Endothelial cell of umbilical vein (primary cell): ENCODE measurements around the gene GRM4. TPM values are rescaled to one million over a fixed set of nuclear protein-coding genes. Genes with fewer than 3 reads are reported as not detected.

Source experiments
- BruUV-seq: library from RNA; stranded (reverse); fragments of 400-500 nt; replicated peaks from 2 replicates; lab custom pipeline; 2021; lab: Mats Ljungman, UMichigan
- CTCF ChIA-PET: fragments of 300-600, 350-600 bp; sonication (Branson Sonifier 250); formaldehyde crosslinking; loops from one replicate; lab custom pipeline; 2021; ENCODE audit warnings: antibody characterized with exemption, inconsistent platforms; lab: Charles Lee
- POLR2A ChIA-PET: fragments of 300-600, 350-600 bp; sonication (Branson Sonifier 250); formaldehyde crosslinking; loops from one replicate; lab custom pipeline; 2021; ENCODE audit warnings: antibody characterized with exemption, inconsistent platforms; lab: Charles Lee
- DNase-seq: peaks from one replicate; pipeline ENCODE4 v3.0.0-alpha.2; 2011; ENCODE audit warnings: low read depth, low spot score
- FAIRE-seq: peaks from 2 replicates; lab custom pipeline; 2011; peaks lifted over from hg19 to GRCh38; lab: Jason Lieb, UNC
- H2AFZ ChIP-seq: 2 replicates; pipeline ENCODE4 v1.6.0; 2012; ENCODE audit warnings: low read depth, low read length, control low read depth, inconsistent platforms
- H3K27ac ChIP-seq: 2 replicates; pipeline ENCODE4 v1.5.1; 2011; ENCODE audit warnings: low read depth, mild to moderate bottlenecking, control low read depth, low read length, moderate library complexity; ENCODE audit not compliant: insufficient read depth
- H3K27me3 ChIP-seq, 2 experiments: 2 replicates each; pipeline versions ENCODE4 v1.6.0 to v1.6.1; 2011; ENCODE audit warnings: low read length in 2 of 2, mixed read lengths in 1 of 2; ENCODE audit not compliant: control insufficient read depth in 2 of 2, insufficient read depth in 2 of 2
- H3K36me3 ChIP-seq, 2 experiments: 2 replicates in 1 of 2; 3 replicates in 1 of 2; pipeline ENCODE4 v1.5.1; 2011; ENCODE audit warnings: low read length in 2 of 2, mild to moderate bottlenecking in 1 of 2, moderate library complexity in 1 of 2; ENCODE audit not compliant: control insufficient read depth in 2 of 2, insufficient read depth in 2 of 2; ENCODE audit errors: extremely low read depth in 1 of 2
- H3K4me1 ChIP-seq: 3 replicates; pipeline ENCODE4 v1.5.1; 2011; ENCODE audit warnings: mild to moderate bottlenecking, low read length; ENCODE audit not compliant: control insufficient read depth, insufficient read depth; ENCODE audit errors: extremely low read depth
- H3K4me2 ChIP-seq: 2 replicates; pipeline ENCODE4 v1.6.1; 2011; ENCODE audit warnings: low read length, control low read depth, mixed read lengths; ENCODE audit not compliant: insufficient read depth
- H3K4me3 ChIP-seq, 3 experiments: fragments of 200-600 bp in 1 of 3; sonication (generic), shearing (Covaris generic) in 1 of 3; replicated peaks in 1 of 3; 2 replicates each; pipeline ENCODE4 v1.5.1; 2011 to 2016; ENCODE audit warnings: control low read depth in 3 of 3, low read length in 3 of 3, mild to moderate bottlenecking in 2 of 3, inconsistent platforms in 1 of 3, low read depth in 1 of 3, moderate library complexity in 1 of 3; ENCODE audit not compliant: insufficient read depth in 1 of 3
- H3K79me2 ChIP-seq: 2 replicates; pipeline ENCODE4 v1.6.0; 2012; ENCODE audit warnings: low read length, inconsistent platforms; ENCODE audit not compliant: control insufficient read depth, insufficient read depth
- H3K9ac ChIP-seq: replicated peaks from 2 replicates; pipeline ENCODE3; 2011; ENCODE audit warnings: low read length, control low read depth; ENCODE audit not compliant: insufficient read depth; ENCODE audit errors: extremely low read depth
- H3K9me1 ChIP-seq: replicated peaks from 3 replicates; pipeline ENCODE4 v1.6.0; 2011; ENCODE audit warnings: mild to moderate bottlenecking, low read length; ENCODE audit not compliant: control insufficient read depth, insufficient read depth; ENCODE audit errors: extremely low read depth
- H3K9me3 ChIP-seq: replicated peaks from 2 replicates; pipeline ENCODE4 v1.5.1; 2012; ENCODE audit warnings: low read length, inconsistent platforms; ENCODE audit not compliant: control insufficient read depth, insufficient read depth
- H4K20me1 ChIP-seq: replicated peaks from 2 replicates; pipeline ENCODE3; 2011; ENCODE audit warnings: mild to moderate bottlenecking, low read length; ENCODE audit not compliant: control insufficient read depth, insufficient read depth; ENCODE audit errors: extremely low read depth
- EZH2 ChIP-seq: IDR thresholded peaks from 2 replicates; pipeline ENCODE4 v1.6.1; 2012; ENCODE audit warnings: borderline replicate concordance, low read depth, mild to moderate bottlenecking, moderate library complexity, low read length, inconsistent platforms; ENCODE audit not compliant: severe bottlenecking
- FOS ChIP-seq: IDR thresholded peaks from 2 replicates; pipeline ENCODE4 v1.6.1; 2011; ENCODE audit warnings: mild to moderate bottlenecking, low read length, moderate library complexity, borderline replicate concordance; ENCODE audit not compliant: insufficient read depth
- JUN ChIP-seq: IDR thresholded peaks from 2 replicates; pipeline ENCODE4 v1.6.1; 2011; ENCODE audit warnings: borderline replicate concordance, low read depth; ENCODE audit not compliant: insufficient read length, insufficient read depth
- MYC ChIP-seq: IDR thresholded peaks from one replicate; pipeline ENCODE4 v1.6.1; 2011; ENCODE audit warnings: mild to moderate bottlenecking, low read depth, low read length
- POLR2AphosphoS5 ChIP-seq: IDR thresholded peaks from 2 replicates; pipeline ENCODE4 v1.6.1; 2012; ENCODE audit warnings: low read depth, mild to moderate bottlenecking, control low read depth, low read length, moderate library complexity; ENCODE audit not compliant: insufficient read depth
- dilution Hi-C: fragments of 300-500 bp; cut with MboI; formaldehyde crosslinking; loops from one replicate; pipeline ENCODE4 v1.15.0; 2019; ENCODE audit warnings: low sequenced_read_pairs; ENCODE audit not compliant: extremely low pct_ligation_motif_present
- intact Hi-C: fragments of 100-400 bp; cut with micrococcal nuclease; formaldehyde crosslinking; loops from one replicate; pipeline ENCODE4 v1.10.0; 2022
- polyA plus RNA-seq, 4 experiments: library from polyadenylated mRNA; depleted of rRNA in 3 of 4; stranded (reverse) in 3 of 4; unstranded in 1 of 4; fragments of >200 nt; gene quantifications; 2 replicates each; pipeline versions ENCODE4 v1.2.1 to v1.2.3, GENCODE V29; 2011 to 2012; ENCODE audit warnings: missing spikeins in 1 of 4
- total RNA-seq: library from RNA; stranded (reverse); gene quantifications from 2 replicates; pipeline ENCODE4 v1.2.3, GENCODE V29; 2021
- TF ChIP-seq, protein P1 (sequence below): IDR thresholded peaks from 2 replicates; pipeline ENCODE4 v1.6.1; 2011; ENCODE audit not compliant: insufficient read depth, insufficient read length
- TF ChIP-seq, protein P2 (sequence below), 2 donors: IDR thresholded peaks; 1 replicate in 1 of 2; 2 replicates in 1 of 2; pipeline ENCODE4 v1.5.1; 2011; ENCODE audit warnings: low read length in 2 of 2, mild to moderate bottlenecking in 2 of 2, moderate library complexity in 2 of 2, control low read depth in 1 of 2, inconsistent platforms in 1 of 2, low read depth in 1 of 2; ENCODE audit not compliant: insufficient read depth in 1 of 2; ENCODE audit errors: extremely low read depth in 1 of 2

The GRM4 gene
- total and polyA plus RNA-seq, 2 donors (not counting 3 experiments of a cell fraction or from before 2014, with no cell fraction given), result 0.03 TPM; not detected in 1

DNA sequence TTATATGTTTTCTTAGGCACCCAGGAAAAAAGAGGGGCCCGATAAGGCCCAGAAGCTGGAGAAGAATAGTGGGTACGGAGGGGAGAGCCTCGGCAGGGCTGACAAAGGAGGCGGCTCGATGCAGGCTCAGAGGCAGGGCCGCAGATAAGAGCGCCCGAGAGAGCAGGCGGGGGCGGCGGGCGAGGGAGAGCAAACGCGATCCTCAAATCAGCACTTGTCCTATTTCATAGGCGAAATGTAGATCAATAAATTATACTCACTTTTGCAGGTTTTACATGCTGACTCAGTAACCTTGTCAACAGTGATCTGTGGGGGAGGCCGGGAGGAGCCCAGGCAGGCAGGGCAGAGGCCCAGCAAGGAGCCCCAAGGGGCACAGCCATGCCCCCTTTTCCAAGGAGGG lies 42.6 kb downstream of the GRM4 start:
- DNase-seq, result no peak
- Histone ChIP-seq H2AFZ (no peak overlapping the region), H3K27ac (no peak overlapping the region), H3K9ac (no peak overlapping the region), H3K4me1 (no peaks in the 10 kb centered on the region), H4K20me1 (no peaks in the 10 kb centered on the region), H3K27me3 (no peaks in the 10 kb centered on the region), H3K79me2 (no peaks in the 10 kb centered on the region), H3K9me1 (no peaks in the 10 kb centered on the region), H3K9me3 (no peaks in the 10 kb centered on the region), H3K4me3 (no peak overlapping the region), H3K36me3 (no peaks in the 10 kb centered on the region), H3K4me2 (no peak overlapping the region)
- no peak for TF ChIP-seq MYC
- TF ChIP-seq FOS, result no peak
- TF ChIP-seq EZH2, result no peak
- no peak for TF ChIP-seq POLR2AphosphoS5
- TF ChIP-seq, protein P1, sequence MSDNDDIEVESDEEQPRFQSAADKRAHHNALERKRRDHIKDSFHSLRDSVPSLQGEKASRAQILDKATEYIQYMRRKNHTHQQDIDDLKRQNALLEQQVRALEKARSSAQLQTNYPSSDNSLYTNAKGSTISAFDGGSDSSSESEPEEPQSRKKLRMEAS, result no peak
- no peak for TF ChIP-seq JUN
- POLR2A ChIA-PET, result no interaction called here
- CTCF ChIA-PET, result no interaction called here
- intact Hi-C loops (no loop called here), dilution Hi-C loops (no loop called here)
- FAIRE-seq, result no peak
- no TSS peak for BruUV-seq

DNA sequence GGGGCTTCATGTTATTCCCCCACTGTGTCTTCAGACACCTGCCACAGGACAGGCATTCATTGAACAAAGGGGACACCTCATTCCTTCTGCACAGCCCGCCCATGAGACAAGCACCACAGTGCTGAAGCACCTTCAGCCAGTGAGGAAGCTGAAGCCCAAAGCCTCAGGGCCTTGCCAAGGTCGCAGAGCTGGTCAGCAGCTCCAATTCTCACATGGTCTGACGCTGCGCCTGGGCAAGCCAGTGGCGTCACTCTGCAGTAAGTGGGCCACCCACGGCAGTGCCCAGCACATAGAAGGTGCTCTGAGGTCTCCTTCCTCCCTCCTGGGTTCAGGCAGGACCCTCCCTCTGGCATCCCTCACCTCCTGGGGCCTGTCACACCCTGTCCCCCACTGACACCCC lies 43.2 kb downstream of the GRM4 start:
- H3K4me1 ChIP-seq, result no peaks in the 10 kb centered on the region
- DNase-seq (no peak), FAIRE-seq (no peak)
- H3K9ac ChIP-seq, result no peak overlapping the region
- H3K27me3 ChIP-seq, result no peaks in the 10 kb centered on the region
- H3K27ac ChIP-seq, result no peak overlapping the region
- ChIA-PET POLR2A (no interaction called here), CTCF (no interaction called here)
- H3K4me3 ChIP-seq, result no peak overlapping the region
- BruUV-seq, result no TSS peak
- dilution Hi-C loops, result no loop called here
- intact Hi-C loops, result no loop called here
- no peaks in the 10 kb centered on the region for H3K79me2 ChIP-seq
- H3K9me3 ChIP-seq, result no peaks in the 10 kb centered on the region
- no peaks in the 10 kb centered on the region for H4K20me1 ChIP-seq
- no peaks in the 10 kb centered on the region for H3K36me3 ChIP-seq
- H2AFZ ChIP-seq, result no peak overlapping the region
- H3K9me1 ChIP-seq, result no peaks in the 10 kb centered on the region
- TF ChIP-seq, protein P2, sequence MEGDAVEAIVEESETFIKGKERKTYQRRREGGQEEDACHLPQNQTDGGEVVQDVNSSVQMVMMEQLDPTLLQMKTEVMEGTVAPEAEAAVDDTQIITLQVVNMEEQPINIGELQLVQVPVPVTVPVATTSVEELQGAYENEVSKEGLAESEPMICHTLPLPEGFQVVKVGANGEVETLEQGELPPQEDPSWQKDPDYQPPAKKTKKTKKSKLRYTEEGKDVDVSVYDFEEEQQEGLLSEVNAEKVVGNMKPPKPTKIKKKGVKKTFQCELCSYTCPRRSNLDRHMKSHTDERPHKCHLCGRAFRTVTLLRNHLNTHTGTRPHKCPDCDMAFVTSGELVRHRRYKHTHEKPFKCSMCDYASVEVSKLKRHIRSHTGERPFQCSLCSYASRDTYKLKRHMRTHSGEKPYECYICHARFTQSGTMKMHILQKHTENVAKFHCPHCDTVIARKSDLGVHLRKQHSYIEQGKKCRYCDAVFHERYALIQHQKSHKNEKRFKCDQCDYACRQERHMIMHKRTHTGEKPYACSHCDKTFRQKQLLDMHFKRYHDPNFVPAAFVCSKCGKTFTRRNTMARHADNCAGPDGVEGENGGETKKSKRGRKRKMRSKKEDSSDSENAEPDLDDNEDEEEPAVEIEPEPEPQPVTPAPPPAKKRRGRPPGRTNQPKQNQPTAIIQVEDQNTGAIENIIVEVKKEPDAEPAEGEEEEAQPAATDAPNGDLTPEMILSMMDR (IDR thresholded peaks at IDR 0.05; ENCODE audit: extremely low read depth in 1 of 2, insufficient read depth in 1 of 2, low read depth in 1 of 2, low read length in 2 of 2), result no peak
- TF ChIP-seq FOS (no peak), MYC (no peak)
- H3K4me2 ChIP-seq, result no peak overlapping the region
